ENCODE data around the gene LPGAT1.
A peak's percentile ranks its signal among the peaks of the same experiment; 100 is the strongest.

Gene LPGAT1

DNA sequence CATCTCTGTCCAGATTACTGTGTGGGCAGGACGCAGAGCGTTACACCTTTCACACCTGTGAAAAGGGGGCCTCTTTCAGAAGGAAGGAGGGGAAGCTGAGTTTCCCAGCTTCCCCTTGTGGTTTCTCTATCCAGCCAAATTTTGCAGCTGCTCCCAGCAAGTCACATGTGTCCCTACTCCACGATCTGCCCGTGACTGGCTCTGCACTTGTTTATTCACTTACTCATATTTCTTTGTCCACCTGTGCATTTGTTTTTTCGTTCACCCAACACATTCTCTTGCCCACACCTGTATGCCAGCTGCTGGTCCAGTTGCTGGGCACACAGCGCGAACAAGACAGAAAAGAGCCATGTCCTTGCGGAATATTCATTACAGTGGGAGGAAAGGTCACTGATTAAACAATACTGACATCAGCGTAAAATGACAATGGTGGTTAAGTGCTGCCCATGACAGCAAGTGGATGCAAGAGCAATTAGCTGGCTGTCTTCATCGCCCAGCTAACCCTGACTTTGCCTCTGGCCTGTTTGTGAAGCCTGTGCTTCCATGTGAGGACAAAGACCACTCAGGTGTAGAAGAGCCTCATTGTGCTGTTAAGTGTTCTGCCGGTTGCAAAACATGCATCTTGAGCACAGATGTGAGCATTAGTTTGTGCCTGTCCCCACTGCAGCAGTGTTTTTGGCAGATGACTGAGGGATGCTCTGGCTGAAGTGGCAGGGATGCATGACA is 126.6 kb downstream of the LPGAT1 start:
- TF ChIP-seq POLR2AphosphoS5 (IDR thresholded peaks at IDR 0.05; ENCODE audit: low read depth, low read length) (no peak), SIN3A (IDR thresholded peaks at IDR 0.05; ENCODE audit: borderline replicate concordance, insufficient read depth, low read length) (no peak), FOXP2 (optimal IDR thresholded peaks at IDR 0.05; ENCODE audit: borderline replicate concordance, extremely low read depth, extremely low read length, insufficient read depth) (no peak), TAF1 (IDR thresholded peaks at IDR 0.05; ENCODE audit: borderline replicate concordance, insufficient read depth, low read length) (no peak)
- TF ChIP-seq, protein P1, sequence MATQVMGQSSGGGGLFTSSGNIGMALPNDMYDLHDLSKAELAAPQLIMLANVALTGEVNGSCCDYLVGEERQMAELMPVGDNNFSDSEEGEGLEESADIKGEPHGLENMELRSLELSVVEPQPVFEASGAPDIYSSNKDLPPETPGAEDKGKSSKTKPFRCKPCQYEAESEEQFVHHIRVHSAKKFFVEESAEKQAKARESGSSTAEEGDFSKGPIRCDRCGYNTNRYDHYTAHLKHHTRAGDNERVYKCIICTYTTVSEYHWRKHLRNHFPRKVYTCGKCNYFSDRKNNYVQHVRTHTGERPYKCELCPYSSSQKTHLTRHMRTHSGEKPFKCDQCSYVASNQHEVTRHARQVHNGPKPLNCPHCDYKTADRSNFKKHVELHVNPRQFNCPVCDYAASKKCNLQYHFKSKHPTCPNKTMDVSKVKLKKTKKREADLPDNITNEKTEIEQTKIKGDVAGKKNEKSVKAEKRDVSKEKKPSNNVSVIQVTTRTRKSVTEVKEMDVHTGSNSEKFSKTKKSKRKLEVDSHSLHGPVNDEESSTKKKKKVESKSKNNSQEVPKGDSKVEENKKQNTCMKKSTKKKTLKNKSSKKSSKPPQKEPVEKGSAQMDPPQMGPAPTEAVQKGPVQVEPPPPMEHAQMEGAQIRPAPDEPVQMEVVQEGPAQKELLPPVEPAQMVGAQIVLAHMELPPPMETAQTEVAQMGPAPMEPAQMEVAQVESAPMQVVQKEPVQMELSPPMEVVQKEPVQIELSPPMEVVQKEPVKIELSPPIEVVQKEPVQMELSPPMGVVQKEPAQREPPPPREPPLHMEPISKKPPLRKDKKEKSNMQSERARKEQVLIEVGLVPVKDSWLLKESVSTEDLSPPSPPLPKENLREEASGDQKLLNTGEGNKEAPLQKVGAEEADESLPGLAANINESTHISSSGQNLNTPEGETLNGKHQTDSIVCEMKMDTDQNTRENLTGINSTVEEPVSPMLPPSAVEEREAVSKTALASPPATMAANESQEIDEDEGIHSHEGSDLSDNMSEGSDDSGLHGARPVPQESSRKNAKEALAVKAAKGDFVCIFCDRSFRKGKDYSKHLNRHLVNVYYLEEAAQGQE (IDR thresholded peaks at IDR 0.05; ENCODE audit: insufficient read depth in 1 of 2, low read depth in 2 of 2, low read length in 2 of 2), result no peak

DNA sequence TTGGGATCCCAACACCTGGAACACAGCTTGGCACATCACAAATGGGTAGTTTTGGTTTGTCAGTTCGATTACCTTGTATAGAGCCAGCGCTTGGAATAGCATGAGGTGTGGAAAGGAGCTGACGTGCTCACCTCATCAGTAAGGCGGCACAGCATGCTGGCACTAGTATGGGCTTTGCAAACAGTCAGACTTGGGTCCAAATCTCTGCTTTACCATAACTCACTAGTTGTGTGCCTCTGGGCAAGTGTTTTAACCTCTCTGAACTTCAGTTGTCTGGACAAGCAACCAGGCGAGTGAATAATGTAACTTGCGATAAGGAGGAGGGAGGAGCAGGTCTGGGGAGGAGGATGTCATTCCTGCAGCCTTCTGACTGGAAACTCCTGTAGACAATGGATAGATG is 128.8 kb downstream of the LPGAT1 start:
- no peak for TF ChIP-seq TAF1 (IDR thresholded peaks at IDR 0.05; ENCODE audit: borderline replicate concordance, insufficient read depth, low read length)
- TF ChIP-seq, protein P1 (IDR thresholded peaks at IDR 0.05; ENCODE audit: insufficient read depth in 1 of 2, low read depth in 2 of 2, low read length in 2 of 2), result no peak
- no peak for TF ChIP-seq FOXP2 (optimal IDR thresholded peaks at IDR 0.05; ENCODE audit: borderline replicate concordance, extremely low read depth, extremely low read length, insufficient read depth)
- TF ChIP-seq POLR2AphosphoS5 (IDR thresholded peaks at IDR 0.05; ENCODE audit: low read depth, low read length), result no peak
- no peak for TF ChIP-seq SIN3A (IDR thresholded peaks at IDR 0.05; ENCODE audit: borderline replicate concordance, insufficient read depth, low read length)

DNA sequence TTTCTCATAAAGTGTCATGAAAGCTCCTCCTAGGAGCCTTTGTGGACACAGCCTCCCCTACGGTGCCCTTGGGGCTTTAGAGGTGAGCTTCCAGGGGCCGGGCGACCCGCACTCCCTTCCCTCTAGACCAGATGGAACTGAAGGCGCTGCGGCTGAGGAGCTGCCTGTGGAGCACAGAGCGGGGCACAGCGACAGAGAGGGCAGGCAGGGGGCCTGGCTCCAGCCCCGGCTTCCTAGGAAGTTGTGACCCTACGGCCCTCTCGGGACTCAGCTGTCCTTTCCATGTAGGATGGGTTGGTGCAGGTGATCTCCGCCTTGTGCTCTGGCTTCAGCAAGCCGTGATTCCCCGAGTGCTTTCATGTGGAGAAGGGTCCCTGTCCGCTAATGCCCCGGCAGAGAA is 131.5 kb downstream of the LPGAT1 start:
- TF ChIP-seq, protein P1 (IDR thresholded peaks at IDR 0.05; ENCODE audit: insufficient read depth in 1 of 2, low read depth in 2 of 2, low read length in 2 of 2), result no peak
- TF ChIP-seq FOXP2 (optimal IDR thresholded peaks at IDR 0.05; ENCODE audit: borderline replicate concordance, extremely low read depth, extremely low read length, insufficient read depth), result no peak
- no peak for TF ChIP-seq TAF1 (IDR thresholded peaks at IDR 0.05; ENCODE audit: borderline replicate concordance, insufficient read depth, low read length)
- TF ChIP-seq POLR2AphosphoS5 (IDR thresholded peaks at IDR 0.05; ENCODE audit: low read depth, low read length), result no peak
- TF ChIP-seq SIN3A (IDR thresholded peaks at IDR 0.05; ENCODE audit: borderline replicate concordance, insufficient read depth, low read length), result no peak

DNA sequence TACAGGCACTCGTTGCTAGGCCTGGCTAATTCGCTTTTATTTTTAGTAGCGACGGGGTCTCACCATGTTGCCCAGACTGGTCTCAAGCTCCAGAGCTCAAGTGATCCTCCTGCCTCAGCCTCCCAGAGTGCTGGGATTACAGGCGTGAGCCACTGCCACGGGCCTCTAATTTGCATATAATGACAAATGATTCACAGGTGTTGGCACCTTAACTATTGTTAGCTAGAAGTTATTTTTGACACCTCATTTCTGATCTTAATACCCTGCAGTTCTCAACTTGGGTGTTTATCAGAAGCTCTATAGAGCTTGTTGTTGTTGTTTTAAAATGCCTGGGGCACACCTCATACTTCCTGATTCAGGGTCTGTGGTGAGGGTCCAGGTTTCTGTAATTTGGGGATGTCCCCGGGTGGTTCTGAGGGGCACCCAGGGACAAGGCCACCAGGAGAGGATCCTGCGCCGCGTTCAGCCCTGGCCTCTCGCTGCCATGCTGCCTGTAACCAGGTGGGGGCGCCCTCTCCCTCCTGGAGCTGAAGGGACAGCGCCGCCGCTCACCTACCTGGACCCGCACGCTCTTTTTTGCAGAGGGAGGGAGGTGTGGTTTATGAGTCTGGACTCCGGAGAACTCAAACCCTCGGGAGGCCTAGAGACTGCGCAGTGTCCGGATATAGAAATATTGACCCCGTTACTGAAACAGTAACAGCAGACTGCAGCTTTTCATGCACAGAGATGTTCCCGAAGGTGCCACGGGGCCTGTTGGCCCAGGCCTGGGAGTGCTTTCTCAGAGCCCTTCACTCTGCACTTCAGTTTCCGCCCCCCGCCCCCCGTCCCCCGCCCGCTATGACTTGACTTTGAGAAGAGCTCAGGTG is 132.2 kb downstream of the LPGAT1 start:
- TF ChIP-seq, protein P1 (IDR thresholded peaks at IDR 0.05; ENCODE audit: insufficient read depth in 1 of 2, low read depth in 2 of 2, low read length in 2 of 2), result 0 out of 4 replicates have a peak, but pooled peaks of 1 of the 2 experiments have one; percentile 39
- TF ChIP-seq SIN3A (IDR thresholded peaks at IDR 0.05; ENCODE audit: borderline replicate concordance, insufficient read depth, low read length) (no peak), FOXP2 (optimal IDR thresholded peaks at IDR 0.05; ENCODE audit: borderline replicate concordance, extremely low read depth, extremely low read length, insufficient read depth) (peak; percentile 84)
